ENCODE data around the gene SPATA45.

SPATA45 gene

GRCh38 chr1:212782422-212783154, 64.9 kb downstream of the SPATA45 start (continued):
- peak; percentile 57 for TF ChIP-seq CTCF (tag by site-specific recombination; IDR thresholded peaks at IDR 0.05)

GRCh38 chr1:212781225-212781624, 66.2 kb downstream of the SPATA45 start:
- Histone ChIP-seq H3K9me3 (ENCODE audit: control insufficient read depth, insufficient read depth, low read depth, low read length) (no peaks in the 10 kb centered on the region), H3K4me1 (ENCODE audit: control insufficient read depth, insufficient read depth, low read length) (no peaks in the 10 kb centered on the region), H3K4me3 (ENCODE audit: low read depth, low read length) (no peak overlapping the region), H3K36me3 (ENCODE audit: control insufficient read depth in 2 of 2, insufficient read depth in 1 of 2, low read length in 2 of 2) (peaks cover 21 to 68% of the 10 kb centered on the region in 2 experiments), H3K27ac (ENCODE audit: extremely low read depth, low read depth, low read length) (no peak overlapping the region)
- CTCF ChIA-PET = interaction anchor here (0.7 to 2.6 kb wide), 10 partner anchors 10 to 325 kb away, joined by 3 to 22 read pairs (median 6); partner anchors contain the start of genes NSL1 and TATDN3
- no peak for TF ChIP-seq ZNF521 (tag by site-specific recombination; IDR thresholded peaks at IDR 0.05)
- no peak for TF ChIP-seq KLF10 (tag by site-specific recombination; IDR thresholded peaks at IDR 0.05)
- TF ChIP-seq ZNF202 (tag by site-specific recombination; IDR thresholded peaks at IDR 0.05; ENCODE audit: borderline replicate concordance) = no peak
- TF ChIP-seq, protein P1, sequence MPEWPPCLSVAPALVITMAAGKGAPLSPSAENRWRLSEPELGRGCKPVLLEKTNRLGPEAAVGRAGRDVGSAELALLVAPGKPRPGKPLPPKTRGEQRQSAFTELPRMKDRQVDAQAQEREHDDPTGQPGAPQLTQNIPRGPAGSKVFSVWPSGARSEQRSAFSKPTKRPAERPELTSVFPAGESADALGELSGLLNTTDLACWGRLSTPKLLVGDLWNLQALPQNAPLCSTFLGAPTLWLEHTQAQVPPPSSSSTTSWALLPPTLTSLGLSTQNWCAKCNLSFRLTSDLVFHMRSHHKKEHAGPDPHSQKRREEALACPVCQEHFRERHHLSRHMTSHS (tag by site-specific recombination; IDR thresholded peaks at IDR 0.05) = no peak
- TF ChIP-seq ZFP41 (tag by site-specific recombination; IDR thresholded peaks at IDR 0.05; ENCODE audit: borderline replicate concordance) = no peak
- no peak for TF ChIP-seq ZNF248 (tag by site-specific recombination; IDR thresholded peaks at IDR 0.05)
- TF ChIP-seq ZSCAN23 (tag by site-specific recombination; IDR thresholded peaks at IDR 0.05) = no peak
- TF ChIP-seq ZNF394 (tag by site-specific recombination; IDR thresholded peaks at IDR 0.05; ENCODE audit: borderline replicate concordance) = no peak
- no peak for TF ChIP-seq ZNF350 (tag by site-specific recombination; IDR thresholded peaks at IDR 0.05)
- TF ChIP-seq, protein P2, sequence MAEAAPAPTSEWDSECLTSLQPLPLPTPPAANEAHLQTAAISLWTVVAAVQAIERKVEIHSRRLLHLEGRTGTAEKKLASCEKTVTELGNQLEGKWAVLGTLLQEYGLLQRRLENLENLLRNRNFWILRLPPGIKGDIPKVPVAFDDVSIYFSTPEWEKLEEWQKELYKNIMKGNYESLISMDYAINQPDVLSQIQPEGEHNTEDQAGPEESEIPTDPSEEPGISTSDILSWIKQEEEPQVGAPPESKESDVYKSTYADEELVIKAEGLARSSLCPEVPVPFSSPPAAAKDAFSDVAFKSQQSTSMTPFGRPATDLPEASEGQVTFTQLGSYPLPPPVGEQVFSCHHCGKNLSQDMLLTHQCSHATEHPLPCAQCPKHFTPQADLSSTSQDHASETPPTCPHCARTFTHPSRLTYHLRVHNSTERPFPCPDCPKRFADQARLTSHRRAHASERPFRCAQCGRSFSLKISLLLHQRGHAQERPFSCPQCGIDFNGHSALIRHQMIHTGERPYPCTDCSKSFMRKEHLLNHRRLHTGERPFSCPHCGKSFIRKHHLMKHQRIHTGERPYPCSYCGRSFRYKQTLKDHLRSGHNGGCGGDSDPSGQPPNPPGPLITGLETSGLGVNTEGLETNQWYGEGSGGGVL (tag by site-specific recombination; IDR thresholded peaks at IDR 0.05) = no peak
- no peak for TF ChIP-seq ZNF529 (tag by site-specific recombination; IDR thresholded peaks at IDR 0.05; ENCODE audit: insufficient replicate concordance)
- no peak for TF ChIP-seq ZNF658 (tag by site-specific recombination; IDR thresholded peaks at IDR 0.05)
- TF ChIP-seq ZNF155 (tag by site-specific recombination; IDR thresholded peaks at IDR 0.05) = no peak
- no peak for TF ChIP-seq ZNF426 (tag by site-specific recombination; IDR thresholded peaks at IDR 0.05)
- TF ChIP-seq RBAK (tag by site-specific recombination; IDR thresholded peaks at IDR 0.05) = no peak
- TF ChIP-seq, protein P3, sequence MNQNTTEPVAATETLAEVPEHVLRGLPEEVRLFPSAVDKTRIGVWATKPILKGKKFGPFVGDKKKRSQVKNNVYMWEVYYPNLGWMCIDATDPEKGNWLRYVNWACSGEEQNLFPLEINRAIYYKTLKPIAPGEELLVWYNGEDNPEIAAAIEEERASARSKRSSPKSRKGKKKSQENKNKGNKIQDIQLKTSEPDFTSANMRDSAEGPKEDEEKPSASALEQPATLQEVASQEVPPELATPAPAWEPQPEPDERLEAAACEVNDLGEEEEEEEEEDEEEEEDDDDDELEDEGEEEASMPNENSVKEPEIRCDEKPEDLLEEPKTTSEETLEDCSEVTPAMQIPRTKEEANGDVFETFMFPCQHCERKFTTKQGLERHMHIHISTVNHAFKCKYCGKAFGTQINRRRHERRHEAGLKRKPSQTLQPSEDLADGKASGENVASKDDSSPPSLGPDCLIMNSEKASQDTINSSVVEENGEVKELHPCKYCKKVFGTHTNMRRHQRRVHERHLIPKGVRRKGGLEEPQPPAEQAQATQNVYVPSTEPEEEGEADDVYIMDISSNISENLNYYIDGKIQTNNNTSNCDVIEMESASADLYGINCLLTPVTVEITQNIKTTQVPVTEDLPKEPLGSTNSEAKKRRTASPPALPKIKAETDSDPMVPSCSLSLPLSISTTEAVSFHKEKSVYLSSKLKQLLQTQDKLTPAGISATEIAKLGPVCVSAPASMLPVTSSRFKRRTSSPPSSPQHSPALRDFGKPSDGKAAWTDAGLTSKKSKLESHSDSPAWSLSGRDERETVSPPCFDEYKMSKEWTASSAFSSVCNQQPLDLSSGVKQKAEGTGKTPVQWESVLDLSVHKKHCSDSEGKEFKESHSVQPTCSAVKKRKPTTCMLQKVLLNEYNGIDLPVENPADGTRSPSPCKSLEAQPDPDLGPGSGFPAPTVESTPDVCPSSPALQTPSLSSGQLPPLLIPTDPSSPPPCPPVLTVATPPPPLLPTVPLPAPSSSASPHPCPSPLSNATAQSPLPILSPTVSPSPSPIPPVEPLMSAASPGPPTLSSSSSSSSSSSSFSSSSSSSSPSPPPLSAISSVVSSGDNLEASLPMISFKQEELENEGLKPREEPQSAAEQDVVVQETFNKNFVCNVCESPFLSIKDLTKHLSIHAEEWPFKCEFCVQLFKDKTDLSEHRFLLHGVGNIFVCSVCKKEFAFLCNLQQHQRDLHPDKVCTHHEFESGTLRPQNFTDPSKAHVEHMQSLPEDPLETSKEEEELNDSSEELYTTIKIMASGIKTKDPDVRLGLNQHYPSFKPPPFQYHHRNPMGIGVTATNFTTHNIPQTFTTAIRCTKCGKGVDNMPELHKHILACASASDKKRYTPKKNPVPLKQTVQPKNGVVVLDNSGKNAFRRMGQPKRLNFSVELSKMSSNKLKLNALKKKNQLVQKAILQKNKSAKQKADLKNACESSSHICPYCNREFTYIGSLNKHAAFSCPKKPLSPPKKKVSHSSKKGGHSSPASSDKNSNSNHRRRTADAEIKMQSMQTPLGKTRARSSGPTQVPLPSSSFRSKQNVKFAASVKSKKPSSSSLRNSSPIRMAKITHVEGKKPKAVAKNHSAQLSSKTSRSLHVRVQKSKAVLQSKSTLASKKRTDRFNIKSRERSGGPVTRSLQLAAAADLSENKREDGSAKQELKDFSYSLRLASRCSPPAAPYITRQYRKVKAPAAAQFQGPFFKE (tag by site-specific recombination; IDR thresholded peaks at IDR 0.05; ENCODE audit: borderline replicate concordance) = no peak
- POLR2A ChIA-PET = interaction anchor here (1.1 kb wide), 1 partner anchor 173 kb away, joined by 3 read pairs; the partner anchor contains the start of gene ATF3
